Mesenchymal stem cell (in vitro differentiated cells and primary cell): ENCODE data around the gene PPRC1.

Source experiments
- DNase-seq: peaks from one replicate; pipeline ENCODE4 v3.0.0-alpha.2; 2013
- H2AFZ ChIP-seq: one replicate; pipeline ENCODE4 v1.6.1; 2013; ENCODE audit warnings: low read depth, mild to moderate bottlenecking, control low read depth, inconsistent platforms, low read length, moderate library complexity
- H2AK5ac ChIP-seq: 2 replicates; pipeline ENCODE4 v1.6.1; 2013; ENCODE audit warnings: low read length, moderate library complexity, mild to moderate bottlenecking, inconsistent platforms; ENCODE audit not compliant: severe bottlenecking
- H2BK120ac ChIP-seq: one replicate; pipeline ENCODE4 v1.6.1; 2013; ENCODE audit warnings: low read depth, mild to moderate bottlenecking, inconsistent platforms, low read length, moderate library complexity
- H2BK12ac ChIP-seq, 2 experiments: one replicate each; pipeline ENCODE4 v1.6.1; 2013; ENCODE audit warnings: inconsistent platforms in 2 of 2, low read length in 2 of 2, mild to moderate bottlenecking in 2 of 2, moderate library complexity in 2 of 2, control low read depth in 1 of 2
- H2BK15ac ChIP-seq: one replicate; pipeline ENCODE4 v1.6.1; 2013; ENCODE audit warnings: mild to moderate bottlenecking, low read depth, inconsistent platforms; ENCODE audit not compliant: poor library complexity, severe bottlenecking
- H2BK5ac ChIP-seq: 2 replicates; pipeline ENCODE4 v1.6.1; 2013; ENCODE audit warnings: low read depth, mild to moderate bottlenecking, low read length, control low read depth, inconsistent platforms; ENCODE audit not compliant: poor library complexity, severe bottlenecking
- H3K14ac ChIP-seq, 2 experiments: one replicate each; pipeline ENCODE4 v1.6.1; 2013; ENCODE audit warnings: inconsistent platforms in 2 of 2, low read length in 2 of 2, control low read depth in 1 of 2, mild to moderate bottlenecking in 1 of 2, moderate library complexity in 1 of 2
- H3K18ac ChIP-seq, 2 experiments: one replicate each; pipeline ENCODE4 v1.6.1; 2013; ENCODE audit warnings: inconsistent platforms in 2 of 2, low read length in 2 of 2, control low read depth in 1 of 2, low read depth in 1 of 2, mild to moderate bottlenecking in 1 of 2
- H3K23ac ChIP-seq, 2 experiments: one replicate each; pipeline ENCODE4 v1.6.1; 2013; ENCODE audit warnings: inconsistent platforms in 2 of 2, low read length in 2 of 2, mild to moderate bottlenecking in 2 of 2, moderate library complexity in 2 of 2, control low read depth in 1 of 2
- H3K27ac ChIP-seq: 2 replicates; pipeline ENCODE4 v1.5.1; 2013; ENCODE audit warnings: mild to moderate bottlenecking, moderate library complexity, low read length, control low read depth, inconsistent platforms; ENCODE audit not compliant: poor library complexity, severe bottlenecking
- H3K27me3 ChIP-seq, 2 experiments: 2 replicates each; pipeline versions ENCODE4 v1.6.1 to v1.7.0; 2013; ENCODE audit warnings: low read length in 2 of 2, mild to moderate bottlenecking in 2 of 2, moderate library complexity in 2 of 2, control low read depth in 1 of 2, inconsistent platforms in 1 of 2; ENCODE audit not compliant: control insufficient read depth in 1 of 2, insufficient read depth in 1 of 2
- H3K36me3 ChIP-seq, 2 experiments: 2 replicates each; pipeline versions ENCODE4 v1.6.1 to v1.7.0; 2013; ENCODE audit warnings: low read length in 2 of 2, control low read depth in 1 of 2, inconsistent platforms in 1 of 2, low read depth in 1 of 2, mild to moderate bottlenecking in 1 of 2; ENCODE audit not compliant: insufficient read depth in 2 of 2, control insufficient read depth in 1 of 2
- H3K4ac ChIP-seq, 2 experiments: one replicate each; pipeline ENCODE4 v1.6.1; 2013; ENCODE audit warnings: inconsistent platforms in 2 of 2, low read length in 2 of 2, mild to moderate bottlenecking in 2 of 2, moderate library complexity in 2 of 2, control low read depth in 1 of 2, low read depth in 1 of 2
- H3K4me1 ChIP-seq: 2 replicates; pipeline ENCODE4 v1.6.1; 2013; ENCODE audit warnings: low read depth, low read length, control low read depth; ENCODE audit not compliant: control insufficient read depth, insufficient read depth
- H3K4me2 ChIP-seq: 2 replicates; pipeline ENCODE4 v1.6.1; 2013; ENCODE audit warnings: low read length, mild to moderate bottlenecking, inconsistent platforms; ENCODE audit not compliant: poor library complexity, severe bottlenecking
- H3K4me3 ChIP-seq, 2 experiments: 2 replicates each; pipeline versions ENCODE4 v1.5.1 to v1.7.0; 2013; ENCODE audit warnings: low read length in 2 of 2, mild to moderate bottlenecking in 2 of 2, control low read depth in 1 of 2, low read depth in 1 of 2; ENCODE audit not compliant: insufficient read depth in 1 of 2
- H3K79me1 ChIP-seq: replicated peaks from 2 replicates; pipeline ENCODE4 v1.6.1; 2013; ENCODE audit warnings: mild to moderate bottlenecking, control low read depth, low read length, inconsistent platforms; ENCODE audit not compliant: poor library complexity, severe bottlenecking
- H3K9ac ChIP-seq: 2 replicates; pipeline ENCODE4 v1.7.0; 2013; ENCODE audit warnings: mild to moderate bottlenecking, low read length, moderate library complexity
- H3K9me3 ChIP-seq: 2 replicates; pipeline ENCODE4 v1.7.0; 2013; ENCODE audit warnings: mild to moderate bottlenecking, low read length; ENCODE audit not compliant: control insufficient read depth
- H4K8ac ChIP-seq: one replicate; pipeline ENCODE4 v1.6.1; 2013; ENCODE audit warnings: inconsistent platforms, mild to moderate bottlenecking, low read length, moderate library complexity
- H4K91ac ChIP-seq: one replicate; pipeline ENCODE4 v1.6.1; 2013; ENCODE audit warnings: mild to moderate bottlenecking, low read length, inconsistent platforms
- WGBS: methylation state at CpG from one replicate; pipeline ENCODE4 v1.1.7; 2013; ENCODE audit warnings: mixed read lengths; 5-methylcytosine and 5-hydroxymethylcytosine counted together

PPRC1 gene

DNA sequence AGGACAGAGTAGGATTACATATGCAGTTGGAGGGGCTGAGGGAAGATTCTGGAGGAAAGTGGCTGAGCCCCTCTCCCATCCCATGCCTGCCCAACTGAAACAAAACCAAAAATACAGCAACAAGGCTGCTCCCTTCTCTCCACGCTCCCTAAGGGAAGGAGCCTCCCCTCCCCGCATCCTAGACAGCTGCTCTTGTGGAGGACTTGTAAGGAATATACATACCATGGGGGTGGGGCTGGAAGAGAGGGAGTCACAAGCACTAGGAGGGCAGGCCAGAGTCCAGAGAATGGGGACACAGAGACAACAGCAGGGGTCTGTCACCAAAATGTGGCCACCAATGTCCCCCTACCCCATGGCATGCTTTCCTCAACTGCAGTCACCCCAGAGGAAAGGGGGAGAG, 25.8 kb upstream of the PPRC1 start:
- 100% methylated on average over 2 of the region's 2 CpGs for WGBS

DNA sequence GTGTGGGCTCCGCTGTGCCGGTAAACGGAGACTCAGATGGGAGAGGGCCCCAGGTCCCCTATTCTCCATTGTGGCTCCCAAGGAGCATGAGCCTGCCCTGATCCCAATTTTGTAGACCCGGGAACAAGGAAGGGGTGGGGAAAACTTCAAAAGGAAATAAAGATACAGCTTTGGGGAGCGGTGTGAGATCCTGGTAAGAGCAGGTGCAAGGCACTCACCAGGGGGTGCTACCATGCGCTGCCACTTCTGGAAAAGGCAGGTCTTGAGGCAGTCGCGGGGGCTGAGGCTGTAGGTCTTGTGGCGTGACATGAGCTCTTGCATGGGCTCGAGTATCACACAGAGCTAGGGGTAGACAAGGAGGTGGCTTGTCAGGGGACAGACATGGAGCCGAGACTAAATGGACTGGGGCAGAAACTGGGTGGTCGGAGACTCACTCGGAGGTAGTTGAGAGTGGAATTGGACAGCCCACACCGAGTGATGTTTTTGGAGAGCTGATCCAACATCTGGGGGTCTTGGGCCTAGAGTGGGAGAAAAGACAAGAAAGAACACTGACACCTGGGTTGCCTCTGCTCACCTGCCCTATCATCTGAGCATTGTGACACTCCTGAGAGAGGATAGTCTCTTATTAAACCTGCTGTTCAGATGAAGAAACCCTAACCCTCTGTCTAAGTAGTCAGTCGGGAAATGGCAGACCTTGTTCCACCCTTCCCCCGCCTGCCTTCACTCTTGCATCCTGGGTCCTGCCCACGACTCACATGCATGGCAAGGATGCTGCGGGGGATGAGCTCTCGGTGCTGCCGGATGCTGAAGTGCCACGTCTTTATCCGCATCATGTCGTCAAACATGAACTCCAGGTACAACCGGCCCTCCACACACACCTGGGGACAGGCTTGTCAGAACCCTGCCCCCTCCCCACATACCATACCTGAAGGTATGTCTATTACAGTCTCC, 23.4 kb upstream of the PPRC1 start:
- H3K14ac ChIP-seq = no peak overlapping the region
- H2AFZ ChIP-seq = no peak overlapping the region
- WGBS = 96% methylated on average over 24 of the region's 24 CpGs
- H4K8ac ChIP-seq = no peak overlapping the region
- H3K18ac ChIP-seq = no peak overlapping the region
- no peak overlapping the region for H3K4ac ChIP-seq
- H3K23ac ChIP-seq = no peak overlapping the region
- no peak overlapping the region for H2BK12ac ChIP-seq
- H3K9ac ChIP-seq = no peak overlapping the region
- H3K36me3 ChIP-seq = peaks cover 66 to 71% of the 10 kb centered on the region in 2 experiments
- H3K79me1 ChIP-seq = peaks cover 45% of the 10 kb centered on the region
- no peak overlapping the region for H2BK120ac ChIP-seq
- peaks cover 14% of the 10 kb centered on the region for H3K4me1 ChIP-seq
- no peaks in the 10 kb centered on the region for H3K9me3 ChIP-seq
- H3K27ac ChIP-seq = no peak overlapping the region
- no peak overlapping the region for H4K91ac ChIP-seq
- no peak overlapping the region for H2BK5ac ChIP-seq
- no peak overlapping the region for H2AK5ac ChIP-seq
- H3K27me3 ChIP-seq = no peaks in the 10 kb centered on the region
- no peak for DNase-seq
- H3K4me3 ChIP-seq = no peak overlapping the region
- H3K4me2 ChIP-seq = peak overlapping the region; percentile 3
- no peak overlapping the region for H2BK15ac ChIP-seq

More for the DNA sequence above, 25.8 kb upstream of the PPRC1 start:
- no peak overlapping the region for H3K18ac ChIP-seq
- no peak overlapping the region for H2BK5ac ChIP-seq
- H3K36me3 ChIP-seq = peaks cover 76 to 79% of the 10 kb centered on the region in 2 experiments
- H4K8ac ChIP-seq = no peak overlapping the region
- no peak overlapping the region for H3K9ac ChIP-seq
- no peak overlapping the region for H2BK120ac ChIP-seq
- no peak overlapping the region for H4K91ac ChIP-seq
- H2AFZ ChIP-seq = no peak overlapping the region
- peaks cover 48% of the 10 kb centered on the region for H3K79me1 ChIP-seq
- H3K4me1 ChIP-seq = peaks cover 5% of the 10 kb centered on the region
- DNase-seq = no peak
- no peak overlapping the region for H3K14ac ChIP-seq
- H3K27me3 ChIP-seq = no peaks in the 10 kb centered on the region
- no peak overlapping the region for H2BK15ac ChIP-seq
- no peak overlapping the region for H3K4me3 ChIP-seq
- no peak overlapping the region for H3K27ac ChIP-seq
- H2AK5ac ChIP-seq = no peak overlapping the region
- H3K4me2 ChIP-seq = no peak overlapping the region
- H2BK12ac ChIP-seq = no peak overlapping the region
- no peak overlapping the region for H3K23ac ChIP-seq
- no peaks in the 10 kb centered on the region for H3K9me3 ChIP-seq
- H3K4ac ChIP-seq = no peak overlapping the region

DNA sequence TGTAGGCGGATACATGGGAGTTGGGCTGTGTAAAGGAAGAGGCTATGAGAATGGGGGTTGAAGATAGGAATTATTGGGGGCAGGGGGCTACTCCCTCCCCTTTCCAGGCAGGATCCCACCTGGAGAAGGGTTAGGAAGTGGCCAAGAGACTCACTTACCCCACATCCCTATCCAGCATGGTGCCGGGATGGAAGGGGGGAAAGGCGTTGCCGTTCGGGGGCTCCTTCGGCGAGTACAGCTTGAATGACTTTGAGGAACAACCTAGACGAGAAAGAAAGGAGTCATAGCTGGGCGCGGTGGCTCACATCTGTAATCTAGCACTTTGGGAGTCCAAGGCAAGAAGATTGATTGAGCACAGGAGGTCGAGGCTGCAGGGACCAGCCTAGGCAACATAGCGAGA, 21.6 kb upstream of the PPRC1 start:
- H3K27me3 ChIP-seq = no peaks in the 10 kb centered on the region
- no peak overlapping the region for H4K8ac ChIP-seq
- no peak overlapping the region for H3K23ac ChIP-seq
- no peak overlapping the region for H2AK5ac ChIP-seq
- no peak overlapping the region for H2BK15ac ChIP-seq
- no peak overlapping the region for H3K4me2 ChIP-seq
- H3K9me3 ChIP-seq = no peaks in the 10 kb centered on the region
- no peak overlapping the region for H2BK12ac ChIP-seq
- H3K36me3 ChIP-seq = peaks cover 53 to 56% of the 10 kb centered on the region in 2 experiments
- H3K18ac ChIP-seq = no peak overlapping the region
- no peak overlapping the region for H2AFZ ChIP-seq
- no peak overlapping the region for H3K27ac ChIP-seq
- no peak for DNase-seq
- H3K79me1 ChIP-seq = peaks cover 40% of the 10 kb centered on the region
- no peak overlapping the region for H3K14ac ChIP-seq
- no peak overlapping the region for H2BK120ac ChIP-seq
- peaks cover 21% of the 10 kb centered on the region for H3K4me1 ChIP-seq
- H3K4ac ChIP-seq = no peak overlapping the region
- H2BK5ac ChIP-seq = no peak overlapping the region
- no peak overlapping the region for H4K91ac ChIP-seq
- H3K4me3 ChIP-seq = no peak overlapping the region
- no peak overlapping the region for H3K9ac ChIP-seq
- 95% methylated on average over 11 of the region's 12 CpGs for WGBS

DNA sequence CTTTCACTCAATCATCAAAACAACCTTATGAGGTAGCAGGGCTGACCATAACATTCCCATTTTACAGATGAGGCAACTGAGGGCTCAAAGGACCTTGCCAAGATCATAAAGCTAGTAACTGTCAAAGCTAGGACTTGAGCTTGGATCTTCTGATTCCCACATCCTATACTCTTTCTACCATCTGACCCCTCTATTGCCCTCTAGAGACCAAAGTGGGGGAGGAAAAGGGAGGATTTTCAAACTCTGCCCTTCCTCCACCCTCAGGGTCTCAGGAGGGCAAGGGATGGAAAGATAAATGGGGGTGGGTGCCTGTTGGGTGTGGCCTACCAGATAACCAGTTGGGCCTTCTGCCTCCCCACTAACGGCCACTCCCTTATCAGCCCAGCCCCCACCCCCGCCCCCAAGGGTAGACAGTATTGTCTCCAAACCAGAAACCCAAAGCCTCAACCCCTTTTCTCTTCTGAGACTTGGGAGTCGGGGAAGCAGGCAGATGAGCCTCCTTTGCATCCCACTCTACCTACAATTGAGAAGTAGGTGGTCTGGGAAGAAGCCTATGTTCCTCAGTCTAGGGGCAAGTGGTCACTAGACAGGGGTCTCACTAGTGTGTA, 20.5 kb upstream of the PPRC1 start:
- Histone ChIP-seq H3K23ac (no peak overlapping the region), H3K9ac (peak overlapping the region; percentile 92), H3K4me2 (peak overlapping the region; percentile 82), H2AK5ac (no peak overlapping the region), H3K4me3 (peak overlapping the region in 1 of 2 experiments; percentile 94), H3K18ac (no peak overlapping the region), H3K9me3 (no peaks in the 10 kb centered on the region), H3K36me3 (peaks cover 43 to 46% of the 10 kb centered on the region in 2 experiments), H3K27ac (no peak overlapping the region), H3K4me1 (peaks cover 23% of the 10 kb centered on the region), H3K27me3 (no peaks in the 10 kb centered on the region), H2BK5ac (no peak overlapping the region), H2BK12ac (no peak overlapping the region), H2AFZ (no peak overlapping the region), H4K91ac (no peak overlapping the region), H3K4ac (no peak overlapping the region), H3K79me1 (peaks cover 31% of the 10 kb centered on the region), H3K14ac (no peak overlapping the region), H4K8ac (no peak overlapping the region), H2BK15ac (no peak overlapping the region), H2BK120ac (no peak overlapping the region)
- WGBS = 29% methylated on average over 2 of the region's 3 CpGs
- no peak for DNase-seq
